Measurements from ENCODE around the gene CLMN. TPM values are rescaled to one million over a fixed set of nuclear protein-coding genes. Genes with fewer than 3 reads are reported as not detected.

The CLMN gene
- total and polyA plus RNA-seq, 9 of the 15 experiments (the other 6 are each of a cell fraction or from before 2014, with no cell fraction given), result 0.01 to 0.18 (median 0.07) TPM; not detected in 4

- FAIRE-seq (no peak), ATAC-seq (no peak)
- CTCF ChIA-PET (ENCODE audit: low intra/inter-chr PET ratio), result no interaction called here
- no peak for TF ChIP-seq TFE3 (CRISPR knock-in tag; IDR thresholded peaks at IDR 0.05)
- no peak for TF ChIP-seq TSHZ1 (CRISPR knock-in tag; IDR thresholded peaks at IDR 0.05)
- TF ChIP-seq BRF1 (IDR thresholded peaks at IDR 0.05; ENCODE audit: borderline replicate concordance, extremely low read depth, insufficient read length), result no peak
- TF ChIP-seq CCAR2 (IDR thresholded peaks at IDR 0.05; ENCODE audit: low read depth, low read length), result no peak
- no peak for TF ChIP-seq FOSL1 (tag; conservative IDR thresholded peaks at IDR 0.05)
- no peak for TF ChIP-seq E2F6 (IDR thresholded peaks at IDR 0.05; ENCODE audit: borderline replicate concordance in 1 of 2, extremely low read depth in 1 of 2, insufficient read depth in 1 of 2, insufficient read length in 1 of 2, low read depth in 1 of 2, low read length in 1 of 2, poor library complexity in 1 of 2, severe bottlenecking in 1 of 2)
- no peak for TF ChIP-seq ZBTB49 (CRISPR knock-in tag; IDR thresholded peaks at IDR 0.05; ENCODE audit: borderline replicate concordance)
- TF ChIP-seq NKRF (IDR thresholded peaks at IDR 0.05; ENCODE audit: borderline replicate concordance), result no peak
These were observed 12.2 kb downstream of the CLMN start for GRCh38 chr14:95307402-95308041.

More at GRCh38 chr14:95307402-95308041, 12.2 kb downstream of the CLMN start:
- no TSS peak for BruUV-seq (replicated peaks)
- DNase-seq (ENCODE audit: extremely low read depth in 1 of 4, low spot score in 3 of 4), result no peak
- no peaks in the 10 kb centered on the region for H3K9me1 ChIP-seq (ENCODE audit: control insufficient read depth, insufficient read depth, low read length)
- in situ Hi-C loops (cut with MboI), result no loop called here
- H3K79me2 ChIP-seq (ENCODE audit: control insufficient read depth, insufficient read depth, low read length), result no peaks in the 10 kb centered on the region
- no peaks in the 10 kb centered on the region for H3K9me3 ChIP-seq (replicated peaks; ENCODE audit: control insufficient read depth, insufficient read depth, low read depth, low read length)
- no peaks in the 10 kb centered on the region for H4K20me1 ChIP-seq (replicated peaks; ENCODE audit: control insufficient read depth, insufficient read depth, low read length)
- intact Hi-C loops (cut with micrococcal nuclease), result no loop called here
- H3K27ac ChIP-seq (ENCODE audit: extremely low read depth, low read depth, low read length), result no peak overlapping the region
- no peak overlapping the region for H2AFZ ChIP-seq (ENCODE audit: low read depth, low read length)
- H3K4me1 ChIP-seq (replicated peaks in 1 of 2; ENCODE audit: control insufficient read depth in 2 of 2, insufficient read depth in 2 of 2, low read length in 2 of 2), result no peaks in the 10 kb centered on the region
- H3K4me3 ChIP-seq, result no peak overlapping the region
- H3K4me2 ChIP-seq (ENCODE audit: insufficient read depth, low read length), result no peak overlapping the region
- 1% methylated on average over 13 of the region's 14 CpGs for WGBS (ENCODE audit: insufficient coverage, low coverage, missing lambda C conversion rate)
- H3K9ac ChIP-seq (ENCODE audit: insufficient read depth in 1 of 2, low read depth in 2 of 2, low read length in 2 of 2), result no peak overlapping the region
- H3K36me3 ChIP-seq (ENCODE audit: control insufficient read depth, insufficient read depth, low read length), result no peaks in the 10 kb centered on the region
- POLR2A ChIA-PET, result no interaction called here
- H3K27me3 ChIP-seq (ENCODE audit: control insufficient read depth in 2 of 2, insufficient read depth in 2 of 2, low read length in 2 of 2), result peaks cover 3 to 42% of the 10 kb centered on the region in 2 experiments; a peak in 3 of 5 replicates

Measured in K562 (cell line).